Ishikawa (cell line): ENCODE results near the gene HOXB5.

Experiments
- CREB1 ChIP-seq: IDR thresholded peaks from 2 replicates; pipeline ENCODE4 v1.6.1; 2012; ENCODE audit warnings: low read depth
- EGR1 ChIP-seq: IDR thresholded peaks from 2 replicates; pipeline ENCODE4 v1.6.1; 2012
- EP300 ChIP-seq: IDR thresholded peaks from 2 replicates; pipeline ENCODE4 v1.6.1; 2012; ENCODE audit warnings: borderline replicate concordance
- FOXM1 ChIP-seq: IDR thresholded peaks from 2 replicates; pipeline ENCODE4 v1.6.1; 2012; ENCODE audit warnings: low read depth, borderline replicate concordance
- TCF12 ChIP-seq: IDR thresholded peaks from 2 replicates; pipeline ENCODE4 v1.6.1; 2012; ENCODE audit warnings: low read depth
- TEAD4 ChIP-seq: IDR thresholded peaks from 2 replicates; pipeline ENCODE4 v1.6.1; 2012
- YY1 ChIP-seq: IDR thresholded peaks from 2 replicates; pipeline ENCODE4 v1.6.1; 2012; ENCODE audit warnings: low read depth
- ZBTB7A ChIP-seq: IDR thresholded peaks from 2 replicates; pipeline ENCODE4 v1.6.1; 2012; ENCODE audit warnings: low read depth
- TF ChIP-seq, protein P1 (sequence below): IDR thresholded peaks from 2 replicates; pipeline ENCODE4 v1.6.1; 2012
- TF ChIP-seq, protein P2 (sequence below): IDR thresholded peaks from 2 replicates; pipeline ENCODE4 v1.6.1; 2012; ENCODE audit warnings: low read depth, mild to moderate bottlenecking
- TF ChIP-seq, protein P3 (sequence below): IDR thresholded peaks from 2 replicates; pipeline ENCODE4 v1.6.1; 2012

DNA sequence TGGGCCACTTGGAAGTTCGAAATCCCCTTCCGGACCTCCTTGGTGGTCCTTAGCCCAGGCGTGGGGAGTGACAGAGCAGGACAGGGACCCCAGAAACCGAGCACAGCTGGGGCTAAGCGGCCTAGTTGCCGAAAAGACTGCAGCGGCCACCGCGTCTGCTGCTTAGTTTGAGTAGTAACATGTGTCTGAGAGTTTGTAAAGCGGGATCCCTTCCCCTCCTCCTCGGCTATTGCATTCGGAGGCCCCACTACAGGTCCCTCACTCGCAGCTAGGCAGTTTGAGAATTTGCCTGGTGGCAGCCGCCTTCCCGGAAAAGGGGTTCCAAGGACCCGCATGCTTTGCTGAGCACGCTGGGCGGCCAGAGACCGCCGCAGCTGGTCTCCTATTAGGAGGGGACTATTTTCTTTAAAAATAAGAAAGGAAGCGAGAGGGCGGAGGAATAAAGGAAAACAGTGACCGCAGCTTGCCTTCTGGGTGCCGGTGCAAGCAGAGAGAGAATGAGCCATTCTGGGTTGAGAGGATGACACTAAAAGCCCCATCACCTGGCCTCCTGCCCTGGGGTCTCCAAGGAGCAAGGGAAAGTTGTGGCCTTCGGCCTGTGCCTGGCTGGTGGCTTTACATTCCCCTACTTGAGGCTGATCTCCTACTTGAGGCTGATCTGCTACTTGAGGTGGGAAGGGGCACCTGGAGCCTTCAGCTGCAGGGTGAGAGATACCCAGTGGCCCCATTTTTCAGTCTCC lies 1.1 kb upstream of the HOXB5 start:
- TF ChIP-seq EP300 (no peak), CREB1 (no peak), TCF12 (no peak), FOXM1 (no peak), TEAD4 (no peak), YY1 (no peak), ZBTB7A (no peak), EGR1 (no peak)
- TF ChIP-seq, protein P1, sequence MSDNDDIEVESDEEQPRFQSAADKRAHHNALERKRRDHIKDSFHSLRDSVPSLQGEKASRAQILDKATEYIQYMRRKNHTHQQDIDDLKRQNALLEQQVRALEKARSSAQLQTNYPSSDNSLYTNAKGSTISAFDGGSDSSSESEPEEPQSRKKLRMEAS: no peak
- TF ChIP-seq, protein P2, sequence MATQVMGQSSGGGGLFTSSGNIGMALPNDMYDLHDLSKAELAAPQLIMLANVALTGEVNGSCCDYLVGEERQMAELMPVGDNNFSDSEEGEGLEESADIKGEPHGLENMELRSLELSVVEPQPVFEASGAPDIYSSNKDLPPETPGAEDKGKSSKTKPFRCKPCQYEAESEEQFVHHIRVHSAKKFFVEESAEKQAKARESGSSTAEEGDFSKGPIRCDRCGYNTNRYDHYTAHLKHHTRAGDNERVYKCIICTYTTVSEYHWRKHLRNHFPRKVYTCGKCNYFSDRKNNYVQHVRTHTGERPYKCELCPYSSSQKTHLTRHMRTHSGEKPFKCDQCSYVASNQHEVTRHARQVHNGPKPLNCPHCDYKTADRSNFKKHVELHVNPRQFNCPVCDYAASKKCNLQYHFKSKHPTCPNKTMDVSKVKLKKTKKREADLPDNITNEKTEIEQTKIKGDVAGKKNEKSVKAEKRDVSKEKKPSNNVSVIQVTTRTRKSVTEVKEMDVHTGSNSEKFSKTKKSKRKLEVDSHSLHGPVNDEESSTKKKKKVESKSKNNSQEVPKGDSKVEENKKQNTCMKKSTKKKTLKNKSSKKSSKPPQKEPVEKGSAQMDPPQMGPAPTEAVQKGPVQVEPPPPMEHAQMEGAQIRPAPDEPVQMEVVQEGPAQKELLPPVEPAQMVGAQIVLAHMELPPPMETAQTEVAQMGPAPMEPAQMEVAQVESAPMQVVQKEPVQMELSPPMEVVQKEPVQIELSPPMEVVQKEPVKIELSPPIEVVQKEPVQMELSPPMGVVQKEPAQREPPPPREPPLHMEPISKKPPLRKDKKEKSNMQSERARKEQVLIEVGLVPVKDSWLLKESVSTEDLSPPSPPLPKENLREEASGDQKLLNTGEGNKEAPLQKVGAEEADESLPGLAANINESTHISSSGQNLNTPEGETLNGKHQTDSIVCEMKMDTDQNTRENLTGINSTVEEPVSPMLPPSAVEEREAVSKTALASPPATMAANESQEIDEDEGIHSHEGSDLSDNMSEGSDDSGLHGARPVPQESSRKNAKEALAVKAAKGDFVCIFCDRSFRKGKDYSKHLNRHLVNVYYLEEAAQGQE: 0 out of 2 replicates have a peak, but pooled peaks have one; percentile 13
- TF ChIP-seq, protein P3, sequence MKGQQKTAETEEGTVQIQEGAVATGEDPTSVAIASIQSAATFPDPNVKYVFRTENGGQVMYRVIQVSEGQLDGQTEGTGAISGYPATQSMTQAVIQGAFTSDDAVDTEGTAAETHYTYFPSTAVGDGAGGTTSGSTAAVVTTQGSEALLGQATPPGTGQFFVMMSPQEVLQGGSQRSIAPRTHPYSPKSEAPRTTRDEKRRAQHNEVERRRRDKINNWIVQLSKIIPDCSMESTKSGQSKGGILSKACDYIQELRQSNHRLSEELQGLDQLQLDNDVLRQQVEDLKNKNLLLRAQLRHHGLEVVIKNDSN: no peak
